Activated CD8-positive, alpha-beta memory T cell treated with anti-CD3 and anti-CD28 coated beads, Interleukin-2, amount 50 U/mL, for 48 hours (primary cell): ENCODE results near the gene LAPTM5.

Experiments used
- DNase-seq: peaks from one replicate; pipeline ENCODE4 v3.0.0-alpha.2; 2020

Gene LAPTM5

DNA sequence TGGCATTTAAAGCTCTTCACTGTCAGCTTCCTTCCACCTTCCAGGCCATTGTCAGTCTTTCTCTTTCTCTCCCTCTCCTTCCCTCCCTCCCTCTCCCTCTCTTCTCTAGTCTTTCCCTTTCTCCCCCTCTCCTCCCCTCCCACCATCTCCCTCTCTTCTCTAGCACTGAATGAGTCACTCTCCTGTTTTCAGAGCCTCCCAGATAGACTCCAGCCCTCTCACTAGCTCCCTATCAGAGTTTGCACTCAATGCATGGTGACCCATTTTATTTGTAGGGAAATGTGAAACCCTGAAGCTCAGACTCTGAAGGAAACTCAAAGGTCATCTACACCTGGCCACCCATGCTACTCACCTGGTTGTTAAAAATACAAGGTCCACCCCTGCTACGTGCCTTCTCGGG, 29.8 kb downstream of the LAPTM5 start:
- no peak for DNase-seq

- no peak for DNase-seq
Observed at GRCh38 chr1:30726773-30727684, 30.5 kb downstream of the LAPTM5 start.

GRCh38 chr1:30726236-30726635, 31.3 kb downstream of the LAPTM5 start:
- no peak for DNase-seq

DNA sequence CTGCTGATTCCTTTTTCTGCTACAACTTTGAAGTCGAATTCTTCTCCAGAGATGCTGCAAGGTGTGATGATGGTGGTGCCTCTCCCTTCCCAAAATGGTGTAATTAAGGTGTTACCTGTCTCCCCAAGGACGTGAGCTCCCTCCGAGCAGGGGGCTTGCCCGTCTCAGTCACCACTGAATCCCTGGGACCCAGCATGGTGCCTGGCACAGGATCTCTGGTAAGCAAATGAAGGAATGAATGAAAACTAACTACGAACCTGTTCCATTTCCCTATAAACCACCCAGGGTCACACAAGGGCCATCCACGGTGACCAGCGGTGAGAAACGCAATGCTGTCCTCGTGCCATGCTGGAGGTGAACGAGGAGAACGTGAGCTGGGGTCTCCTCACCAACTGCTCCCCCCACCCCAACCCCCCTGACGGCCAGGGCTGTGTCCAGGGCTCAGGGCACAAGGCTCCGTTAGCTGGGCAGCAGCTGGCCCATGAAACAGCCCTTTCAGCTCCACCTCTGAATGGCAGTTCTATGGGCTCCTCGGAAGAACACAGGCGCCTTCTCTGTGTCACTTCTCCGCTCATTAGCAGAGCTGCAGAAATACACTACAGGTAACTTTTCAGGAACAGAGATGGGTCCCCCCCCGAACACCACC, 32.0 kb downstream of the LAPTM5 start:
- no peak for DNase-seq

DNA sequence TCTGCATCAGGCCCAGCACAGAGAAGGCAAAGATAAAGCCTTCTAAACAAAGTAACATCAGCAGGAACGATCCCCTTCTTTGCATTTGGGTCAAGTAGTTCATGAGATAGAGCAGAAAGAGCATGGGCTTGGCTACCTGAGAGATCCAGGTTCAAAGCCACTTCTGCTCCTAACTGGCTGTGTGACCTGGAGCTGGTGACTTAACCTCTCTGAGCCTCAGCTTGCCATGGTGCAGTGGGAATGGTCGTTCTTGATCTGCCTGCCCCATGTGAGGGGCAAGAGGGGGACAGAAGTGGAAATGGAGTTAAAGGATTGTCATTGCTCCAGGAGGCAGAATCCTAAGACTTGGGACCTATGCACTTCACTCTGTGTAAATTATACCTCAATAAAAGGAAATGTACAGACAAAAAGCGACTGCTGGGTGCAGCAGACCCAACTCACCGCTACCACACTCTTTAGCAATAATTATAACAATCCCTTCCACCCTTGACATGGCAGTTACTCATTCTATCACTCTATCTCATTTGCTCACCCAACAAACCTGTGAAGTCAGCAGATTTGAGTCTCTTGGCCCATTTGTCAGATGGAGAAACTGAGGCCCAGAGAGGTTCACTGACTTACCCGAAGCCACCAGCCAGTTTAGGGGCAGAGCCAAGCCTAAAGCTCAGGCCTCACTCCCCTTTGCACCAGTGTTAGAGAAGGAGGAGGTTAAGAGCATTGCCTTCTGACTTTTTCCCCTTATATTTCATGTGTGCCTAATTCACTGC, 32.7 kb downstream of the LAPTM5 start:
- DNase-seq, result no peak

GRCh38 chr1:30724175-30724574, 33.4 kb downstream of the LAPTM5 start:
- no peak for DNase-seq

DNA sequence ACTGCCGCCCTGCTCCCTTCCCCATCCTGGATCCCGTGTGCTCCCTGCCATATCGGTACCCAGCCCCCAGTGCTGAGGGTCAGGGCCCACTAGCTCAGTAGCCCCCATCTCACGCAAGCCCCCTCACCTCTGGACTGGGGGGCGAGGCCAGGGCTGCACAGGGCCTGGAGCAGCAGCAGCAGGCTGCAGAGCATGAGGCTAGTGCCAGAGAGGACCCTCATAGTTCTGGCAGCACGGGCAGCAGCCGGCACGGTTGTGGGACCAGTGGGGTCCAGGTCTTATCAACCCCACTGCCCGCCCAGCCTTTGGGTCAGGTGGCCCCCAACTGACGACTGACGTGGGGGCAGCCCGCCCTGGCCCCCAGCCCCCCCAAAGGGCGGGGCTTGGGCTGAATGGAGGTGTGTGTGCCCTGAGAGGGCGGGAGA, 34.2 kb downstream of the LAPTM5 start, which contains the start of gene MATN1:
Gene MATN1, minus strand, starts transcription at position 255 of the 425 bp plus-strand sequence. Its CDS starts 34 bp downstream, at position 221.
- no peak for DNase-seq

DNA sequence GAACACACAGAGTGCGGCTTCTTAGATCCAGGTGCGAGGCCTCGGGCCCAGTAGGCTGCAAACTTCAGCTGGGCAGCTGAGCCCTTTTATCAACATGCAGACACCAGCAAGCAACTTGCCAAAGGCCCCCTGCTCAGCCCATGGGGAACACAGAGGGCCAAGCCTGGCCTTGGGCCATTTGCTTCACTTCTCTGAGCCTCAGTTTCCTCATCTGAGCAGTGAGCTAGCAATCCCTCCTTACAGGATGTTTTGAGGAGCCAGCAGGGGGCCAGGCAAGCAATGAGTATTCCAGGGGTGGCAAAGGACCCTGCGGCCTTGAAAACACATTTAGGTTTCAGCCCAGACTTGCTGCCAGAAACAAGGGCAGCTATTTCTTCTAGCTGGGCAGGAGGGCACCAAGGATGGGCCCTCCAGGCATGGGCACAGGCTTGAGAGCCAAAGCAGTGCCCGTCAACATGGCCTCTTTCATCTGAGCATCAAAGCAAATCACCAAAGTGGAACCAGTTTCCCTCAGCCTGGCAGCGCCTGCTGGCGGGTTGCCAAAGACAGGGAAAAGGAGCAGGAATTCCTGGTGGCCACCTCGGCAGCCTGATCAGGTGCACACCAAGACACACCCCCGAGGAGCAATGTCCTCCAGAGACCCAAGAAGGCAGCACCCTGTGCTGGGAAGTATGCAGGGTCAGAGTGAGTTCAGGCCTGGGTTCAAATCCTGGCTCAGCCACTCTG, 35.6 kb downstream of the LAPTM5 start:
- no peak for DNase-seq

DNA sequence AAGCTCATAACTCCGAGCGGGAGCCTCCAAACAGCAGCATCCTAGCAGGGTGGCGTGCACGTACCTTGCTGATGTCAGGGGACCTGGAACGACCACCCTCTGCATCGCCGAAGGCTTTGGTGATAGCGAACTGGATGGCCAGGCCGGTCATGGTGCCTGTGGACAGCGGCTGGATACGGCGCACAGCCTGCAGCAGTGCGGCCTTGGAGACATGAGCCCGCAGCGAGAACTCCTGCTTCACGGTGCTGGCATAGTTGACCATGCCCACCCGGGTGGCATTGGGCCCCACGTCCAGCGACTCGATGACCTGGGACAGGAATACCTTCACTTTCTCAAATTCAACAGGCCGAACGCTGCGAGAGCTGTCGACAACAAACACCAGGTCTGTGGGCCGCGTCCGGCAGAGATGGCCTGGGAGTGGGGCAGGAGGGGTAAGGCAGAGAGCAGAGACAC, 36.2 kb downstream of the LAPTM5 start:
- DNase-seq, result no peak

- DNase-seq, result no peak
Observed at GRCh38 chr1:30720271-30721223, 37.0 kb downstream of the LAPTM5 start.

- no peak for DNase-seq
Observed at GRCh38 chr1:30719406-30720270, 37.9 kb downstream of the LAPTM5 start.

DNA sequence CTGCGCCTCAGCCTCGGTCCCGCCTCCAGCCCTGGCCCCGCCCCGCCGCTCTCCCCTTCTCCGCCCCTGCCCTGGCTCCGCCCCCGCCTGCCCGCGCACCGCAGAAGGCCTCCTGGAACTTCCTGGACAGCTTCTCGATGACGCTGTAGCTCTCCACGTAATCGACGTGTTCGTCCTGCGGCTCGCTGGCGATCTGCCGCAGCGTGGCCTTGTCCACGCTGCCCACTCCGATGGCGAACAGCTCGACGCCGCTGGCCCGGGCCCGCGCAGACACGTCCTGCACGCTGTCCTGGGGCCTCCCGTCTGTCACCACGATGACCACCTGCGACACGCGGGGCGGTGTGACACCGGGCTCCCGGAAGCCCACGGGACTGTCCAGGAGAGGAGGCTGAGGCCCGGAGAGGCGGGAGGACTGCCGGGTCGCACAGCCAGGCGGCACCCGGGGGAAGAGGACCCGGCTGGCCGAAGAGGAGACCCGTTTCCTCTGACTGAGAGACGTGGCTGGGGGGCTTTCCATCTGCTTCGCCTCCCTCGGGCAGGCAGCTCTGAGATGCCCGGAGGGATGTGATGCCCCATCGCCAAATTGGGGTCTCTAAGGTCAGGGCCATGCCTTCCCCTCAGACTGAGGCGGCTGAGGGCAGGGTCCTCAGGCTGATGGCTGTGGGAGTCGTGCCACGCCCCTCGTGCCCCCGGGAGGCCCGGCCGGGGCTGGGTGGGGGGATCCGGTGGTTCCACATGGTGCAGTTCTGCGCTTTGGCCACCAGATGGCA, 38.8 kb downstream of the LAPTM5 start:
- peak; percentile 96 for DNase-seq

DNA sequence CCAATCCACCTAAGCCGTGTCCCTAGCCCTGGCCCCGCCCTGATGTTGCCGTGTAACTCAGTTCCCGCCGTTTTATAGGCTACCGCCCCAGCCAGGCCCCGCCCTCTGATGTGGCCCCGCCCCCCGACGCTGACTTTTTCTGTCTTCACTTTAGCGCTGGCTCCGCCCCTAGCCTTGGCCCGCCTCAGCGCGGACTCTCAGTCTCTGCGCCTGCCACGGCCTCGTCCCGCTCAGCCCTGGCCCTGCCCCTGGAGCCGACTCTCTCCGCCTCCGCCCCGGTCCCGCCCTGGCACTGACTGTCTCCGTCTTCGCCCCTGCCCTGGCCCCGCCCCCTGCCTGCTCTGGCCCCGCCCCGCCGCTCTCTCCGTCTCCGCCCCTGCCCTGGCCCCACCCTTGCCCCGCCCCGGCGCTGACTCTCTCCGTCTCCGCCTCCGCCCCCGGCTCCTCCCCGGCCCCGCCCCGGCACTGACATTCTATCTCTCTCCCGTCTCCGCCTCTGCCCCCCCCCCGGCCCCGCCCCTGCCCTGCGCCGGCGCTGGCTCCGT, 39.4 kb downstream of the LAPTM5 start:
- peak; percentile 100 for DNase-seq

DNA sequence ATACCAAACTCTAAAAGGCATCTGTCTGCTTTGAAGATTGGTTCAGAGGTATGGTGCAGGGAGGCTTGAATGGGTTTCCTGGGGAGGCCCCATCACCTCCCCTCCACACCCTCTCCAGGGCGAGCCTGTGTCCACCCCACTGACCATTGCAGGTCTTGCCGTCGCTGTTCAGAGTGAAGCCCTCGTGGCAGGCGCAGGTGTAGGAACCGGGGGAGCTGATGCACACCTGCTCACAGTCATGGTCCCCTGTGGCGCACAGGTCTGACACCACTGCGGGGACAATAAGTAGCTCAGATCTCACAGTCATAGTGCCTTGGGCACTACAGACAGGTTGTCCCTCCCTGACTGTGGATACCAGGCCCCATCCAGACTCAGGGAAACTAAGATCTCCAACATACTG, 40.9 kb downstream of the LAPTM5 start:
- DNase-seq, result no peak

- DNase-seq, result no peak
Observed at GRCh38 chr1:30715886-30716285, 41.7 kb downstream of the LAPTM5 start.

GRCh38 chr1:30715216-30715615, 42.4 kb downstream of the LAPTM5 start:
- peak; percentile 78 for DNase-seq

DNA sequence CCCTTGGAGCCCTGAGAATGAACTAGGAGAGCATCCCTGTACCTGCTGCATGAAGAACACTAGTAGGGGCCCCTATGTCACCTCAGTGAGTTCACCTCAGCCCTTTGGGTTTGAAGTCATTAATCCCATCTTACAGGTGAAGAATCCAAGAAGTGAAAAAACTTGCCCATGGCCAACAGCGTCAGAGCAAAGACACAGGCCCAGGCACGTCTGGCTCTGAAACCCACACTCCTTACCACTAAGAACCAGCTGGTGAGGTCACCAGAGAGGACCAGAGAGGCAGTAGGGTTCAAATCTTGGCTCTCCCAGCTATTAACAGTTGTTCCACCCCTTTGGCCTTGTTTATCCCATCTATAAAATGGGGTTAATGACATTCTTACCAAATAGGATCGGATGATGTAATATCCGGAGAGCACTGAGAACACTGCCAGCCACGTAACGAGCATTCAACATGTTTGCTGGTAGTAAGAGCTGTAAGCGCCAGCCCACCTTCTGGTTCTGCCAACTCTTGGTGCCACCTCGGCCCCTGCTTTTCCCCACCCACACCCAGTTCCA, 43.0 kb downstream of the LAPTM5 start:
- DNase-seq, result no peak

GRCh38 chr1:30714025-30714424, 43.5 kb downstream of the LAPTM5 start:
- no peak for DNase-seq

DNA sequence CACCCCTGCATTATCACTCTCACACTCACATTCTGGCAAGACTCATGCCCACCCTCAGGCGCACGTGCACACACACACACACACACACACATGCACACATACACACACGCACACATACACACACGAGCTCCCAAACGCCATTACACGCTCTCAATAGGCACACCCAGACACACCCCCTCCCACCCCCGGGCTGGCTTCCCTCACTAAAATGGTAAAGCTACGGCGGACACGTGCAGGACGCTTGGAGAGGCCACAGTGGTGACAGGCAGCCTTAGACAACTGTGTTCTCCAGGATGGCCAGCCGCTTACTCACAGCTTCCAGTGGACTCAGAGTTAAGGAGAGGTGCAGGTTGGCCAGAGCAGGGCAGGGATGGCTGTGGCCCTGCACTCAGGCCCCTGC, 44.3 kb downstream of the LAPTM5 start:
- DNase-seq, result no peak
